ENCODE data around the gene SLC9A6.

Gene SLC9A6

DNA sequence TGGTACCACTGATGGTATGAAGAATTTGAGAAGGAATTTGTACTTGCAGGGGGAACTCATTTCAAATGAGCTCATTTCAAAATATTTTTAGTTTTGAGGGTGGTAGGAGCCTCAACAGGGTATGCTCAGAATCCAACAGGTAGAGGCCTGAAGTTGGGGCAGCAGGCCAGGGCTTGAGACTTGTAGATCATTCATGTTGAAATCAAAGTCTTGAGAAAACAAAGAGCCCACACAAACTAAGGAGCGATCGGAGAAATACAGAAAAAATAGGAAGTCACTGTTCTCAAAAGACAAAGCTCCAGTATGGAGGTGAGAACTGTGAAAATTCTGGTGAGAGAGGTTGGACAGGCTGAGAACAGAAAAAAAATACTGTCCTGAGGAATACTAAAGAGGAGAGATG, 979 bp upstream of the SLC9A6 start:
- Histone ChIP-seq H3K36me3 (ENCODE audit: control insufficient read depth in 1 of 2, insufficient read depth in 2 of 2, low read length in 2 of 2) (no peaks in the 10 kb centered on the region), H3K9me3 (ENCODE audit: control insufficient read depth in 1 of 2, low read length in 2 of 2) (no peaks in the 10 kb centered on the region), H3K4me1 (ENCODE audit: control insufficient read depth in 1 of 2, insufficient read depth in 2 of 2, low read length in 2 of 2) (peaks cover 0 to 10% of the 10 kb centered on the region in 2 donors), H3K27ac (ENCODE audit: low read length) (peak overlapping the region; percentile 73), H3K27me3 (ENCODE audit: low read depth, low read length) (no peaks in the 10 kb centered on the region), H3K4me3 (ENCODE audit: low read depth in 1 of 2, low read length in 2 of 2) (peak overlapping the region; percentile 75 to 77)

DNA sequence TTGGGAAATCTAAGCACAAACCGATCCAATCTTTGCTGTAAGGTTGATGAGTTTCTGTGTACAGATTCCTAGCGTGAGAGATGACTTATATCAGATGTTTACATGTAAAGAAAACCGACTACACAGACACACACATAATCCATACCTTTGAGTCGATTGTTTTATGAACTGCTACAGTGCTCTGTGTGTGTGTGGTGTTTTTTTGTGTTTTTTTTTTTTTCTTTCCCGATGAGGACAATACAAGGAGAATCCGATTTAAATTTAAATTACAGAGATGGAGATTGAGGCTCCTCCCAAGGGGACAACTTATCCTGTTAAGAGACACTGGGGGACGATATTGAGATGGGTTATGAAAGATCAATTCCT, 461 bp upstream of the SLC9A6 start:
- H3K9me3 ChIP-seq (ENCODE audit: control insufficient read depth in 1 of 2, low read length in 2 of 2) = no peaks in the 10 kb centered on the region
- H3K27ac ChIP-seq (ENCODE audit: low read length) = peak overlapping the region; percentile 73
- H3K27me3 ChIP-seq (ENCODE audit: low read depth, low read length) = no peaks in the 10 kb centered on the region
- no peaks in the 10 kb centered on the region for H3K36me3 ChIP-seq (ENCODE audit: control insufficient read depth in 1 of 2, insufficient read depth in 2 of 2, low read length in 2 of 2)
- H3K4me3 ChIP-seq (ENCODE audit: low read depth in 1 of 2, low read length in 2 of 2) = peak overlapping the region; percentile 75 to 77
- peaks cover 0 to 10% of the 10 kb centered on the region in 2 donors for H3K4me1 ChIP-seq (ENCODE audit: control insufficient read depth in 1 of 2, insufficient read depth in 2 of 2, low read length in 2 of 2)

DNA sequence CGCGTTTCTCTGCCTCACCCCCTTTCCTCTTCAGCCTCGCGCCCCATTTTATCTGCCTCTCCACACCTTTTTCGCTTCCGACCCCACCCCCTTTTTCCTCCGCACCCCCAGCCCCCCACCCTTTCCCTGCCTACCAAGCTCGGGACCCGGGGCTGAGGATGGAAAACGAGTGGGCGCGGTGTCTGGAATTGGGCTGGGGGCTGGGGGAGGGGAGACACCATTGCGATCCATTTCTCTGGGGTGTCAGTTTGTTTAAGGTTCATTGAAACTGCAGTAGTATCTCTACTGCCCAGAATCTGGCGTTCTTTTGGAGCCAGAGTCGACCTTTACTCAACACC, 707 bp downstream of the SLC9A6 start:
- Histone ChIP-seq H3K9me3 (ENCODE audit: control insufficient read depth in 1 of 2, low read length in 2 of 2) (no peaks in the 10 kb centered on the region), H3K4me1 (ENCODE audit: control insufficient read depth in 1 of 2, insufficient read depth in 2 of 2, low read length in 2 of 2) (peaks cover 0 to 10% of the 10 kb centered on the region in 2 donors), H3K27ac (ENCODE audit: low read length) (no peak overlapping the region), H3K36me3 (ENCODE audit: control insufficient read depth in 1 of 2, insufficient read depth in 2 of 2, low read length in 2 of 2) (no peaks in the 10 kb centered on the region), H3K4me3 (ENCODE audit: low read depth in 1 of 2, low read length in 2 of 2) (peak overlapping the region; percentile 75 to 77), H3K27me3 (ENCODE audit: low read depth, low read length) (no peaks in the 10 kb centered on the region)

DNA sequence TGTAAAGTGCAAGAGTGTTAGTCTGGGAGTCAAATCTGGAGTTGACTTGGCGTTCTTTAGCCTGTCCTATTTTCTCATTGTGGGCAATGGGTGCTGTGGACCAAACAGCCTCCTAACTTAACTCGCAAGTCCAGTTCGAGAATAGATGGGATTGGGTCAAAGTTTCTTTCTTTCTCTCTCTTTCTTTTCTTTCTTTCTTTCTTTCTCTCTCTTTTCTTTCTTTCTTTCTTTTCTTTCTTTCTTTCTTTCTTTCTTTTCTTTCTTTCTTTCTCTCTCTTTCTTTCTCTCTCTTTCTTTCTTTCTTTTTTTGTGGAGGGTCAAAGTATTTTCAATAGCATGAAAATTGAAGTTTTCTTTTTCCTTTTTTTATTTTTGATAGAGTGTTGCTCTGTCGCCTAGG, 3.0 kb downstream of the SLC9A6 start:
- no peaks in the 10 kb centered on the region for H3K36me3 ChIP-seq (ENCODE audit: control insufficient read depth in 1 of 2, insufficient read depth in 2 of 2, low read length in 2 of 2)
- H3K27me3 ChIP-seq (ENCODE audit: low read depth, low read length) = no peaks in the 10 kb centered on the region
- peaks cover 0 to 10% of the 10 kb centered on the region in 2 donors for H3K4me1 ChIP-seq (ENCODE audit: control insufficient read depth in 1 of 2, insufficient read depth in 2 of 2, low read length in 2 of 2)
- H3K4me3 ChIP-seq (ENCODE audit: low read depth in 1 of 2, low read length in 2 of 2) = no peak overlapping the region
- H3K27ac ChIP-seq (ENCODE audit: low read length) = no peak overlapping the region
- no peaks in the 10 kb centered on the region for H3K9me3 ChIP-seq (ENCODE audit: control insufficient read depth in 1 of 2, low read length in 2 of 2)

DNA sequence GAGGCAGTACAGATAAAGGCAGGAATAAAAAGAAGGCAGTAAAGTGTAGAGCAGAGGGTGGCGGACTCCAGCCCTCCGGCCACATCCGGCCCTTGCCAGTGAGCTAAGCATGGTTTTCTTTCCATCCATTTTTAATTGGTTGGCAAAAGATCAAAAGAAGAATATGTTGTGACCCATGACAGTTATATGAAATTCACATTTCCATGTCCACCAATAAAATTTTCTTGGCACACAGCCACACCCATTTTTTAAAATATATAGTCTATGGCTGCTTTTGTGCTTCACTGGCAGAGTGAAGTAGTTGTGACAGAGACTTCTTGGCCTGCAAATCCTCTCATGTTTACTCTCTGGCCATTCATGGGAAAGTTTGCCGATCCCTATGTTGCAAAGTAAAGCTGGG, 29.8 kb downstream of the SLC9A6 start:
- Histone ChIP-seq H3K4me1 (ENCODE audit: control insufficient read depth in 1 of 2, insufficient read depth in 2 of 2, low read length in 2 of 2) (no peaks in the 10 kb centered on the region), H3K9me3 (ENCODE audit: control insufficient read depth in 1 of 2, low read length in 2 of 2) (no peaks in the 10 kb centered on the region), H3K27me3 (ENCODE audit: low read depth, low read length) (no peaks in the 10 kb centered on the region), H3K27ac (ENCODE audit: low read length) (no peak overlapping the region), H3K4me3 (ENCODE audit: low read depth in 1 of 2, low read length in 2 of 2) (no peak overlapping the region), H3K36me3 (ENCODE audit: control insufficient read depth in 1 of 2, insufficient read depth in 2 of 2, low read length in 2 of 2) (peaks cover 0 to 15% of the 10 kb centered on the region in 2 donors)

DNA sequence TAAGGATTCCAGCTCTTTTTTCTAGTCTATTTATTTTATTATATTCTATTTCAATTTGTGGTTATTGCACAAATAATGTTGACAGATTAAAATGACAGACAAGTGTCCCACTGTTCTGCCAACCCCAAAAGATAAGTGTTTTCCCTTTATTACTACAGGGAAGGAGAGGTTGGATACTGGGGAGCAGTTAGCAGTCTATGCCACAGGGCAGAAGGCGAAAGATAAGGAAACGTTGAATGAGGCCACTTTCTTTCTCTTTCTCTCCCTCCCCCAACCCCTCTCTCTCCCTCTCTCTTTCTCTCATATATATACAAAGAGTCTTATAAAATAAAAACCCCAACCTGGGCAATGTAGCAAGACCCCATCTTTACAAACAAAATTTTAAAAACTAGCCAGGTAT, 31.6 kb downstream of the SLC9A6 start:
- Histone ChIP-seq H3K9me3 (ENCODE audit: control insufficient read depth in 1 of 2, low read length in 2 of 2) (no peaks in the 10 kb centered on the region), H3K4me1 (ENCODE audit: control insufficient read depth in 1 of 2, insufficient read depth in 2 of 2, low read length in 2 of 2) (no peaks in the 10 kb centered on the region), H3K27ac (ENCODE audit: low read length) (no peak overlapping the region), H3K27me3 (ENCODE audit: low read depth, low read length) (no peaks in the 10 kb centered on the region), H3K36me3 (ENCODE audit: control insufficient read depth in 1 of 2, insufficient read depth in 2 of 2, low read length in 2 of 2) (peaks cover 0 to 15% of the 10 kb centered on the region in 2 donors), H3K4me3 (ENCODE audit: low read depth in 1 of 2, low read length in 2 of 2) (no peak overlapping the region)

DNA sequence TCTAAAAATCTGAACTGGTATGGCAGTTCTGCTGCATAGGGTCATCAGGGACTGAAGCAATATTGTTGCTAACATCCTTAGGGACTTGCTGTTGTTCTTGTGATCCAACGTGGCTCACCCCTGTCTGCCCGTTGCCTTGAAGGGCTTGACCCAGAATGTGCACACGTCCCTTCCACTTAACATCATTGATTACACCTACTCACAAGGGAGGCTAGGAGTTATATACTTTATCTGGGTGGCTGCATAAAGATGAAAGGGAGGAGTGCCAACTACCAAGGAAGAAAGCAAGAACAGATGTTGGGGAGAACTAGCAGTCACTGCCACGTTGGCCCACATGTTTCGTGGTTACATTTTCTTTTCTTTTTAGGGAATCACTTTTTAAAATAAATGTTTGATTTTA, 34.0 kb downstream of the SLC9A6 start:
- H3K36me3 ChIP-seq (ENCODE audit: control insufficient read depth in 1 of 2, insufficient read depth in 2 of 2, low read length in 2 of 2) = peaks cover 0 to 10% of the 10 kb centered on the region in 2 donors
- H3K4me1 ChIP-seq (ENCODE audit: control insufficient read depth in 1 of 2, insufficient read depth in 2 of 2, low read length in 2 of 2) = no peaks in the 10 kb centered on the region
- H3K4me3 ChIP-seq (ENCODE audit: low read depth in 1 of 2, low read length in 2 of 2) = no peak overlapping the region
- H3K9me3 ChIP-seq (ENCODE audit: control insufficient read depth in 1 of 2, low read length in 2 of 2) = no peaks in the 10 kb centered on the region
- H3K27me3 ChIP-seq (ENCODE audit: low read depth, low read length) = no peaks in the 10 kb centered on the region
- H3K27ac ChIP-seq (ENCODE audit: low read length) = no peak overlapping the region

DNA sequence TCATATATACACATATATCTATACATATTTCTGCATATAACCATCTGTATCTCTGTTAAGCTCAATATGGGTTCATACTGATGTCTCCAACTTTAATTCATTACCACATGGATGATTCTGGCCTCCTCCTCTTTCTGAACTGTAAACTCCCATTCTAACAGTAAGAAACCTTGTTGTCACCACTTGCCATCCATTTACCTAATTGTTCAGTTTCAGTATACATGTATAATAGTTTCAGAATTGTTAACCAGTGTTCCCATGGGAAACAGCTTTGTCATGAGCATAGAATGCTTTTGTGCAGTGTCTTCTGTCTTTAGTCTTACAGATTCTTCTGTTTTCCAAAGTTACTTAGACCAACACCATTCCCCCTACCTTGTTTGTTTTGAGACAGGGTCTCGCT, 35.9 kb downstream of the SLC9A6 start:
- no peak overlapping the region for H3K27ac ChIP-seq (ENCODE audit: low read length)
- H3K4me3 ChIP-seq (ENCODE audit: low read depth in 1 of 2, low read length in 2 of 2) = no peak overlapping the region
- H3K4me1 ChIP-seq (ENCODE audit: control insufficient read depth in 1 of 2, insufficient read depth in 2 of 2, low read length in 2 of 2) = no peaks in the 10 kb centered on the region
- H3K9me3 ChIP-seq (ENCODE audit: control insufficient read depth in 1 of 2, low read length in 2 of 2) = no peaks in the 10 kb centered on the region
- peaks cover 0 to 5% of the 10 kb centered on the region in 2 donors for H3K36me3 ChIP-seq (ENCODE audit: control insufficient read depth in 1 of 2, insufficient read depth in 2 of 2, low read length in 2 of 2)
- H3K27me3 ChIP-seq (ENCODE audit: low read depth, low read length) = no peaks in the 10 kb centered on the region

DNA sequence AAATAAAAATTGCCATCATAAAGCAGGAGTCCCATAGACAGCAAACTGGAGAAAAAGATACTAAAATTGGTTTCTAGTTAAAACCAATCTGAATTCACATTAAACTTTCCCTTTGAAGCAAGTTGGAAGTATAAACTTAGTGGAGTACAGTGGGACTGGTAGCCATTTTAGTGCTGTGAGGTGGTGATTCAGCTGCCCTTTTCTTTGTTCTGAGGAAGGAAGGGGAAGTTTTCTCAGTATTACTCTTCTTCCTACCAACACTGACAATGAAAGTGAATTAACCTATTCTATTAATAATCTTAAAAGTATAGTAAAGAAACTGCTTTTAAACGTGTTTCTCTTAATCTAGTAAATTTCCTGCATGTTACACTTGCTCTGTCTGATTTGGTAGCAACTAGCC, 36.7 kb downstream of the SLC9A6 start:
- peaks cover 0 to 4% of the 10 kb centered on the region in 2 donors for H3K36me3 ChIP-seq (ENCODE audit: control insufficient read depth in 1 of 2, insufficient read depth in 2 of 2, low read length in 2 of 2)
- H3K4me1 ChIP-seq (ENCODE audit: control insufficient read depth in 1 of 2, insufficient read depth in 2 of 2, low read length in 2 of 2) = no peaks in the 10 kb centered on the region
- H3K27me3 ChIP-seq (ENCODE audit: low read depth, low read length) = no peaks in the 10 kb centered on the region
- no peak overlapping the region for H3K4me3 ChIP-seq (ENCODE audit: low read depth in 1 of 2, low read length in 2 of 2)
- H3K9me3 ChIP-seq (ENCODE audit: control insufficient read depth in 1 of 2, low read length in 2 of 2) = no peaks in the 10 kb centered on the region
- no peak overlapping the region for H3K27ac ChIP-seq (ENCODE audit: low read length)

DNA sequence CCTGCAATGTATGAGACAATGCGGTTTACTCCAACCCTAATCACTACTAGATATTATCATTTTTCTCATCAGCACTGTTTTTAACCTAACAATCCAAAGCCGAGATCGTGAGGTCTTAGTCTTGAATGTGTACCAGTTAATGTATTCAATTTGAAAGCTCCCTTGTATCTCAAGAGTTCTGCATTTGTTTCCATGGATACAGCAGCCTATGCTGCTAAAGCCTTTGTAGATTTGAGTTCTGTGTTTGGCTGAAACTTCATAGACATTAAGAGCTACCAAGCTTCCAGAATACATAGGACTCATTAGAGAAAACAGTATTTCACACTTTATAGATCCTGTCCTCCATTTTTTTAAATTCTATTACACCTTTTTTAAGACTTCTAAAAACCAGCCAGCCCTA, 39.9 kb downstream of the SLC9A6 start:
- H3K4me3 ChIP-seq (ENCODE audit: low read depth in 1 of 2, low read length in 2 of 2) = no peak overlapping the region
- H3K36me3 ChIP-seq (ENCODE audit: control insufficient read depth in 1 of 2, insufficient read depth in 2 of 2, low read length in 2 of 2) = peaks cover 0 to 6% of the 10 kb centered on the region in 2 donors
- no peaks in the 10 kb centered on the region for H3K9me3 ChIP-seq (ENCODE audit: control insufficient read depth in 1 of 2, low read length in 2 of 2)
- H3K27ac ChIP-seq (ENCODE audit: low read length) = no peak overlapping the region
- no peaks in the 10 kb centered on the region for H3K27me3 ChIP-seq (ENCODE audit: low read depth, low read length)
- H3K4me1 ChIP-seq (ENCODE audit: control insufficient read depth in 1 of 2, insufficient read depth in 2 of 2, low read length in 2 of 2) = peaks cover 0 to 4% of the 10 kb centered on the region in 2 donors

DNA sequence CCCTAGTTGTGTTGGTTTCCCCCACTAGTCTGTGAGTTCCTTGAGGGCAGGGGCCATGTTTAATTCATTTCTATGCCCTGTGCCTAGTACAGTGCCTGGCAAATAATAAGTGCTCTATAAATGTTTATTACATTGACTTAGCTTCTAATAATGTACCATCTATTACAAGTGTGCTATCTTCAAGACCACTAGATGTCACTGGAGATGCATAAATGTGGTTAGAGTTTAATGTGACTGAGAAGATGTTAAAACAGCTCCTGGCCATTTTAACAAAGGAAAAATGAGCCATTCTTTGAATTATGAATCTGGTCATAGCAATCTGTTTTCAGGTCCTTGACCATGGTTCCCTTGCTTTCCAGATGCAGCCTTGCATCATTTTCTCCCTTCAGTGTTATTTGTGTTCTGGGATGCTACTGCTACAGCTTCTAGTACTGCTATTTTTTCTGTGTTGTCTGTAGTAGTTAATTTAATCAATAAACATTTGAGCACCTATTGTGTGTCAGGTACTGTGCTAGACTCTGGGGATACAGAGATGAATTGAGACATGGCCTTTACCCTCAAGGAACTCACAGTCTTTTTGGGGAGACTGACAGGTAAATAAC, 43.2 kb downstream of the SLC9A6 start:
- Histone ChIP-seq H3K9me3 (ENCODE audit: control insufficient read depth in 1 of 2, low read length in 2 of 2) (no peaks in the 10 kb centered on the region), H3K4me3 (ENCODE audit: low read depth in 1 of 2, low read length in 2 of 2) (no peak overlapping the region), H3K36me3 (ENCODE audit: control insufficient read depth in 1 of 2, insufficient read depth in 2 of 2, low read length in 2 of 2) (peaks cover 0 to 6% of the 10 kb centered on the region in 2 donors), H3K27ac (ENCODE audit: low read length) (no peak overlapping the region), H3K4me1 (ENCODE audit: control insufficient read depth in 1 of 2, insufficient read depth in 2 of 2, low read length in 2 of 2) (peaks cover 4% of the 10 kb centered on the region in 2 donors), H3K27me3 (ENCODE audit: low read depth, low read length) (no peaks in the 10 kb centered on the region)

DNA sequence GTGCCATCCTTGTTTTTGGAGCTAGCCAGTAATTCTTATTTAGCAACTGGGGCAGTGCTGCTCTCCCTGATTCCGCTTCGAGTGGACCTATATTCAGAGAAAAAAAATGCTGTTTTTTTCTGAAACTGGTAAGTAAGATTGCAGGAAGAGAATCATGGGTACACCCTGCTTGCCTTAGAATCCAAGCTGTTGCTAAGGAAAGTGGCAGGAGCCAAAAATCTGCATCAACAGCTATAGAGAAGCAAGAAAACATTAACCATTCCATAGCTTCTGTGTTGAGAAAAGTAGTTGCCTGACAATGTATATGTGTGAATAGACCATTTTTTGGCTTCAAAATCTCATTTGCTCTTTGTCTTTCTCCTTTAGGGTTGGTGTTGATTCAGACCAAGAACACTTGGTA, 44.5 kb downstream of the SLC9A6 start:
- Histone ChIP-seq H3K4me3 (ENCODE audit: low read depth in 1 of 2, low read length in 2 of 2) (no peak overlapping the region), H3K27me3 (ENCODE audit: low read depth, low read length) (no peaks in the 10 kb centered on the region), H3K36me3 (ENCODE audit: control insufficient read depth in 1 of 2, insufficient read depth in 2 of 2, low read length in 2 of 2) (peaks cover 0 to 6% of the 10 kb centered on the region in 2 donors), H3K27ac (ENCODE audit: low read length) (peak overlapping the region; percentile 91), H3K9me3 (ENCODE audit: control insufficient read depth in 1 of 2, low read length in 2 of 2) (no peaks in the 10 kb centered on the region), H3K4me1 (ENCODE audit: control insufficient read depth in 1 of 2, insufficient read depth in 2 of 2, low read length in 2 of 2) (peaks cover 4% of the 10 kb centered on the region in 2 donors)

All from muscle layer of duodenum (tissue), 2 donors.